ENCODE data around the gene MAML3. TPM values are rescaled to one million over a fixed set of nuclear protein-coding genes. Genes with fewer than 3 reads are reported as not detected.

The MAML3 gene
- polyA plus RNA-seq, 1 donor: 3.9 TPM

DNA sequence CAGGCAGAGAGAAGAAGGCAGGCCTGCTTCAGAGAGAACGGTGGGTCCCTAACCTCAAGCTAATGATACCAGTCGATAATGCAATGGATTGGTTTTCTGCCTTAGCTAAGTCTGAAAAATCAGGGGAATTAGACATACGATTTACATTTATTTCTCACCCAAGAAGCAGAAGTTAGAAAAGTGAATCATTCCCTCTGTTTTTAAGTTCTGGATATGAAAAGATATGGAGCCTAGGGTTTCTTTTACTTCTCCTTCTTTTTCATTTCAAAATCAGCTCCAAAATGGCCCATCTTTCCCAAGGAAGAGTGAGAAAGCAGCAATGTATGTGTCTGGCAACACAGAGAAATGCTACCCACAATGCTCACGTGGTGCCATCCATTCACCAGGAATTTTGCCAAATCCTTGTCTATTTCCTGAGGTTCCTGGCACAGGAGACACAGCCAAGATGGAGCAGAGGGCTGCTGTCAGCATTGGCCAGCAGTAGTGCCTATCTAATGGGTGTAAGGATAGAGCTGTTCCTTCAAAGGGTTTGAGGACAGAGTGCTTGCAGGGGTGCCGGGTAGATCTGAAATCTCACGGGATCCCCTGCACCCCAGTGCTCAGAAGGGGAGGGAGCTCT is 231.5 kb downstream of the MAML3 start:
- no peak for DNase-seq (ENCODE audit: low read depth)

GRCh38 chr4:139921429-139922184 is 232.4 kb downstream of the MAML3 start:
- DNase-seq (ENCODE audit: low read depth): no peak

GRCh38 chr4:139920486-139921002 is 233.4 kb downstream of the MAML3 start:
- DNase-seq (ENCODE audit: low read depth): no peak

DNA sequence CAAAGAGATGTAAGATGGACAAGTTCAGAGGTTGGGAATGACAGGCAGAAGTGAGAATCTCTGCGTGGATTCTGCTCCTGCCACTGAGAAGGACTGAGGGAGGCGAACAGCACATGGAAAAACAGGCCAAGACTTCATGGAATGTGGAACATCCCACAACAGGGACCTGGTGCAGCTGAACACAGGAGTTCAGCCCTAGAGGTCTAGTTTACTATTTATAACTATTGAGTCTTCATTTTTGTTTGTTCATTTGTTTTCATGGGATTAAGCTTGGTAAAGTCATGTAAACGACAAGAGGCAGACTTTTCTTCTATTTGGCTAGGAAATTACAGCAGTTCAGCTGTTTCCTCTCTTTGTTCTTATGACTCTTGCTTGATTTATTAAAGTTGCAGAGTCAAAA is 234.5 kb downstream of the MAML3 start:
- DNase-seq (ENCODE audit: low read depth): no peak

DNA sequence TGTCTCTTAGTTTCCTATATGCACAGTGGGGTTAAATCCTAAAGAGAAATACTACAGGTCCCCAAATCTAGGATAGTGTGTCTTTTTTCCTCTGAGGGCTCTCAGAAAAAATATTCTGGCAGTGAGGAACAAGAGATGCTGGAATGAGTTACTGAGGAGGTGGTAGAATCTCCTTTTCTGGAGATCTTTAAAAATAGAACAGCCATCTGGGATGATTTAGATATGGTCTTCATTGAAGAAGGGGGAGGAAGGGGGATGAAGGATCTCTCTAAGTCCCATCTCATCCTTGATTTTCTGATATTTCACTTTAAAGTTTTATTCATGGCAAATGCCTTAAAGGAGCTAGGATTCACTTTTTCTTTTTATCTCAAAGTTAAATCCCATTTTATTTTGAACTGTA is 235.0 kb downstream of the MAML3 start:
- no peak for DNase-seq (ENCODE audit: low read depth)

GRCh38 chr4:139918591-139918990 is 235.4 kb downstream of the MAML3 start:
- no peak for DNase-seq (ENCODE audit: low read depth)

GRCh38 chr4:139917896-139918295 is 236.1 kb downstream of the MAML3 start:
- DNase-seq (ENCODE audit: low read depth): no peak

- no peak for DNase-seq (ENCODE audit: low read depth)
Observed at GRCh38 chr4:139916041-139916440, 237.9 kb downstream of the MAML3 start.

GRCh38 chr4:139915037-139915436 is 238.9 kb downstream of the MAML3 start:
- no peak for DNase-seq (ENCODE audit: low read depth)

DNA sequence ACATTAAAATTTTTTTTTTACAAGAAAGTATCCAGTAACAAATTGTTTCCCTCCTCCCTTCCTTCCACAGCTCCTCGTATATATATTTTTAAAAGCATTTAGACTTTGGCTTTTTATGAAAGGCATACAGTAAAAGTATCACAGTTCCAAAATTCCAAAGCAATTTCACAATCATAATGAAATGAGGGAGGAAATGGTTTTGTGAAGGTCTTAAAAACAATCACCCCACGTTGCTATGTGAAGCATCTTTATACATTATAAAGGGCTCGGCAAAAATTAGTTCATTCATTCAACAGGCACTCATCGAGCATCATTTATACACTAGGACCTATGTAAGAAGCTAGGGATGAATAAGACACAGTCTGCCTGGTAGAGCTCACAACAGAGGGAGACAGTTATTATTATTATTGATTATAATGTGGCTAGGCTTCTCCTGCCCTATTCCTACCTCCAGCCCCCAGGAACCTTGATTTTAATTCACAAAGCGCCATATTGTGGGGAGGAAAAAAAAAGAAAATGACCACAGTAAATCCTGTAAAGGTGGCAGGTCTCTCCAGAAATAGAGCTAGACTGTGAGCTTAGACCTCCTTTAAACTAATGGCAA is 239.9 kb downstream of the MAML3 start:
- DNase-seq (ENCODE audit: low read depth): no peak

DNA sequence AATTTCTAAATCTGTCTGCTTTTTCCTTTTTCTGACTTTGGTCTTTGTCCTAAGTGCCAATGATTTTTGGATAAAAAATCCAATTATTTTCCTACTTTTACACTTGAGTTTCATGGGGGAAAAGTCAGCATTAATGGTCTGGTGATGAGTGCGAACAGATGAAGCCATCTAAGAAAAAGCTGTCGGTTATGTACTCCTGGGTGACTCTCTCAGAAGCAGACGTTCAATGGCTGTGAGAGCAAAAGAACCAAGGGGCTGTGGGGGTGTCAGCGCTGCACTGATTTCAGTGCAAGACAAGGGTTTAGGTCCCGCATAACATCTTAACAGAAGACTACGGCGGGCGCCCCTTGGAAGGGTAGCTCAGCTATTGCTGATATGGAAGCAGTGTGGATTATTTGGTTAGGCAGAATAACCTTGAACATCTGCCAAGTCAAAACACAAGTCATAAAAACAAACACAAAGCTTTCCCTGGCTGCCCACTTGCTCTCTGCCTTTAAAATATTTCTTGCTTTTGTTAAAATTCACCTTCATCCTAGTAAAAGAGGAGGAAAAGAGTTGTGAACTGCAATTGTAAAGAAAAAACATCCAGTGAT is 240.5 kb downstream of the MAML3 start:
- no peak for DNase-seq (ENCODE audit: low read depth)

- no peak for DNase-seq (ENCODE audit: low read depth)
Observed at GRCh38 chr4:139912445-139912844, 241.5 kb downstream of the MAML3 start.

DNA sequence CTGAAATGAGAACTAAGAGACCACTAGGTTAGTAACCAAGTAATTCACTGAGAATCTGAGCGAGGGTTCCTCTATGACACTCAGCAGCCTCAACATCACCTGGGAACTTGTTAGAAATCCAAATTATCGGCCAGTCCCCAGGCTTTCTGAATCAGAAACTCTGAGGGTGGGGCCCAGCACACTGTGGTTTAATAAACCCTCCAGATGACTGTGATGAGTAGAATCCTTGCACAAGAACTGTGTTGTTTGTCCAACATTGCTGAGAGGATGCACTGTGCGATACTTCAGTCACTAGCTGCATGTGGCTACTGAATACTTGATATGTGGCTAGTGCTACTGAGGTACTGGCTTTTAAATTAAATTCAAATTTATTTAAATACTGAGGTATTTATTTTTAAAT is 243.9 kb downstream of the MAML3 start:
- no peak for DNase-seq (ENCODE audit: low read depth)

GRCh38 chr4:139908636-139909437 is 245.1 kb downstream of the MAML3 start:
- DNase-seq (ENCODE audit: low read depth): no peak

DNA sequence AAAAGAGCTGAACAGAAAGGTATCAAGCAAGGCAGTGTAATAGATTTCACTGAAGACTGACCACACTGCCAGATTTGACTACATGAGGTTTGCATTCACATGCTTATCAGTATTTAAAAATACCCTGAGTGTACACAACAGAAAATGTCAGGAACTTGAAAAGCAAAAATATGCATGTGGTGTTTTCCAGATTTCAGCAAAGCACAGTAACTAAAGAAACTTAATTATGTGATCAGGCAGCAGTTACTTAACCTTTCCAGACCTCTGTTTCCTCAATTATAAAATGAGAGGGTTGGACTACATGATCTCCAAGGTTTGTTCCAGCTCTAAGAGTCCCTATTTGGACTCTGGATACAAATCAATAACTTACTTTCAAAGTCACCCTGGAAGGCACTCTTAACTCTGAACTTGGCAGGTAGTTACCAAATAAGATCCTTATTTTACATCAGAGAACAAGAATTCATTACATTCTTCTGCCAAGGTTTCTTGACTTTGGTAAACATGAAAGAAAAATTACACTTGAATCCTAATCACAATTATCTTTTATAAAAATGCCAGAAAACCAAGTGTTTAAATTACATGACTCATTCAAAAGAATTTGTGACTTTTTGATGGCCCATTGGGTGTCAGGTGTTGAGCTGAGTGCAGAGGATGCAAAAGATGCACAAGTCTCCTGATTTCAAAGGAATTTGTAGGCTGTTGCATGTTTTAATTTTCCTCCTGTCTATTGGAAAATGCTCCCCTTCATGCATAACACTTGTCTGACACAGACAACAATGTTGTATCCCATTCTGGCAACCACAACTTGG is 246.8 kb downstream of the MAML3 start:
- no peak for DNase-seq (ENCODE audit: low read depth)

- DNase-seq (ENCODE audit: low read depth): no peak
Observed at GRCh38 chr4:139905489-139905888, 248.5 kb downstream of the MAML3 start.

DNA sequence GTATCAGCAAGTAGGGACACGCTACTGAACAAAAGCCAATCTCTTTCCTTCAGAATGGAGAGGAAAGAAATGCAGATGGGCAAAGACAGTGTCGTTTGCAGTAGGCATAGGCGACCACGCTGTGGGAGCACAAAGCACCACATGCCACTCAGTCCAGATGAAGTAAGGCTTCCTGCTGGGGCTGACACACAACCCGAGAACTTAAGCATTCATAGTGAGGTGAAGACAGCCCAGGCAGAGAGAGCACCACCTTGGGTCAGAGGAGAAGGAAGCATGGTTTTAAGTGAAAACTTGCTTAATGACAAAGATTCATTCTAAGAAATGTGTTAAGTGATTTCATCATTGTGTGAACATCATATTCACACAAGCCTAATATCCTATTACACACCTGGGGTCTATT is 249.6 kb downstream of the MAML3 start:
- DNase-seq (ENCODE audit: low read depth): no peak

GRCh38 chr4:139903845-139904244 is 250.1 kb downstream of the MAML3 start:
- no peak for DNase-seq (ENCODE audit: low read depth)

- no peak for DNase-seq (ENCODE audit: low read depth)
Observed at GRCh38 chr4:139902321-139903320, 251.4 kb downstream of the MAML3 start.
